ENCODE results near the gene DNER. TPM values are rescaled to one million over a fixed set of nuclear protein-coding genes. Genes with fewer than 3 reads are reported as not detected.

Gene DNER
- total and polyA plus RNA-seq, 2 of the 4 experiments (the other 2 are of a cell fraction), result under 0.01 to 0.14 TPM

DNA sequence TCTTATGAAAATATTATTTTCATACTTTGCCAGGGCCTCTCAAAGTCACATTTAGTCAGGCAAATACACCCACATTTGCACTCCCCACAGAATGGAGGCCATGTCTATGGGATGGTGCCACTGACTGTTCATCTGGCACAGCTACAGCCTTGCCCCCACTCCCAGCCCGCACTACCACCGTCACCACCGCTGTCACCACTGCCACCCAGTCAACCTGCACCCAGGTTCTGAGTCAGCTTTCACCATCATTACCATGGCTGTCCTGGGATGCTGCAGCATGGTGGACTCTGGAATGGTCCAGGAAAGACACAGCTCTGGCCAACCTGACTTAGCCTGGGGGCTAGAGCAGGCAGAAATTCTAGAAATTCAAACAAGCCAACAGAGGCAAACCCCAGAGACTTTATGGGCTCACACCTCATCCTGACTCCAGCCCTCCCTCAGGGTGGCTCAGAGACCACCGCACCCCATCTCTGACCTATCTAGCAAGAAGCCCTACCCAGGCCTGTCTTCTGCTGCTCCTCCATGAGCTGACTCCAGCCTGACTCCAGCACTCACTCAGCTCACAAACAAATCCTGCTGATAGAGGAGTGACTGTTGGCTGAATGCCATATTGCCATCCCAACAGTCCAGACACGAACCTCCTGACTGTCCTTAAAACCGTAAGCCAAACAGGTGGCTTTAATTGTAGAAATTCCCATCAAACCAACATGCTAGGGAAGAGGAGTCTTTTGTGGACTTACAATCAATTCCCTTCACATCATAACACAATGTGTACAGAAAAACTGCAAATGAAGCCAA lies 28.0 kb downstream of the DNER start:
- no peak overlapping the region for H2AK9ac ChIP-seq (replicated peaks; ENCODE audit: low read depth, low read length, poor library complexity)
- no peak overlapping the region for H2BK15ac ChIP-seq (ENCODE audit: low read depth, low read length)
- H3K9me1 ChIP-seq (ENCODE audit: insufficient read depth, low read length), result no peaks in the 10 kb centered on the region
- no peak overlapping the region for H3K14ac ChIP-seq (replicated peaks; ENCODE audit: low read depth, low read length)
- no peak overlapping the region for H2AFZ ChIP-seq (replicated peaks; ENCODE audit: low read length, poor library complexity)
- H3K4me3 ChIP-seq (ENCODE audit: insufficient read depth, low read depth, low read length), result no peak overlapping the region
- H3K4ac ChIP-seq (ENCODE audit: low read depth, low read length), result no peak overlapping the region
- TF ChIP-seq MXI1 (IDR thresholded peaks at IDR 0.05; ENCODE audit: borderline replicate concordance, low read depth, low read length) (no peak), RCOR1 (IDR thresholded peaks at IDR 0.05; ENCODE audit: insufficient replicate concordance, low read length) (no peak), BHLHE40 (IDR thresholded peaks at IDR 0.05; ENCODE audit: low read depth, low read length) (no peak), CEBPB (IDR thresholded peaks at IDR 0.05; ENCODE audit: low read depth, low read length) (no peak), MAZ (IDR thresholded peaks at IDR 0.05; ENCODE audit: borderline replicate concordance, low read depth, low read length) (no peak), SMC3 (IDR thresholded peaks at IDR 0.05; ENCODE audit: low read depth, low read length) (no peak)
- TF ChIP-seq, protein P1, sequence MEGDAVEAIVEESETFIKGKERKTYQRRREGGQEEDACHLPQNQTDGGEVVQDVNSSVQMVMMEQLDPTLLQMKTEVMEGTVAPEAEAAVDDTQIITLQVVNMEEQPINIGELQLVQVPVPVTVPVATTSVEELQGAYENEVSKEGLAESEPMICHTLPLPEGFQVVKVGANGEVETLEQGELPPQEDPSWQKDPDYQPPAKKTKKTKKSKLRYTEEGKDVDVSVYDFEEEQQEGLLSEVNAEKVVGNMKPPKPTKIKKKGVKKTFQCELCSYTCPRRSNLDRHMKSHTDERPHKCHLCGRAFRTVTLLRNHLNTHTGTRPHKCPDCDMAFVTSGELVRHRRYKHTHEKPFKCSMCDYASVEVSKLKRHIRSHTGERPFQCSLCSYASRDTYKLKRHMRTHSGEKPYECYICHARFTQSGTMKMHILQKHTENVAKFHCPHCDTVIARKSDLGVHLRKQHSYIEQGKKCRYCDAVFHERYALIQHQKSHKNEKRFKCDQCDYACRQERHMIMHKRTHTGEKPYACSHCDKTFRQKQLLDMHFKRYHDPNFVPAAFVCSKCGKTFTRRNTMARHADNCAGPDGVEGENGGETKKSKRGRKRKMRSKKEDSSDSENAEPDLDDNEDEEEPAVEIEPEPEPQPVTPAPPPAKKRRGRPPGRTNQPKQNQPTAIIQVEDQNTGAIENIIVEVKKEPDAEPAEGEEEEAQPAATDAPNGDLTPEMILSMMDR (conservative IDR thresholded peaks at IDR 0.05; ENCODE audit: low read depth, low read length), result no peak
- intact Hi-C loops (cut with micrococcal nuclease), result no loop called here
- H4K20me1 ChIP-seq (ENCODE audit: insufficient read depth, low read length), result no peaks in the 10 kb centered on the region
- ATAC-seq (ENCODE audit: low read depth), result no peak
- no peak overlapping the region for H2BK5ac ChIP-seq (ENCODE audit: low read depth, low read length, poor library complexity, severe bottlenecking)
- in situ Hi-C loops (cut with MboI; ENCODE audit: low sequenced_read_pairs), result no loop called here
- H4K8ac ChIP-seq (ENCODE audit: low read depth in 2 of 2, low read length in 2 of 2), result no peak overlapping the region
- dilution Hi-C loops (cut with HindIII; ENCODE audit: low sequenced_read_pairs, unreplicated experiment), result no loop called here
- DNase-seq, result no peak
- no peak overlapping the region for H3K18ac ChIP-seq (ENCODE audit: low read depth, low read length)
- no peak overlapping the region for H3K4me2 ChIP-seq (ENCODE audit: low read depth, low read length)
- H3K27me3 ChIP-seq (ENCODE audit: control insufficient read depth, insufficient read depth, low read length), result no peaks in the 10 kb centered on the region
- no peaks in the 10 kb centered on the region for H3K4me1 ChIP-seq (ENCODE audit: control insufficient read depth, insufficient read depth, low read length)
- H3K9ac ChIP-seq (ENCODE audit: low read depth, low read length), result no peak overlapping the region
- no peak overlapping the region for H2BK120ac ChIP-seq (ENCODE audit: low read depth, low read length)
- H2AK5ac ChIP-seq (ENCODE audit: low read depth, low read length), result no peak overlapping the region
- H4K5ac ChIP-seq (ENCODE audit: low read depth, low read length), result no peak overlapping the region
- H3K56ac ChIP-seq (ENCODE audit: extremely low read depth, insufficient read depth, low read length), result no peak overlapping the region
- H4K91ac ChIP-seq (ENCODE audit: insufficient read depth, low read depth, low read length), result no peak overlapping the region
- H3K23ac ChIP-seq (ENCODE audit: low read depth, low read length), result no peak overlapping the region
- WGBS, 2 experiments (ENCODE audit: extremely low coverage in 2 of 2, insufficient read length in 1 of 2), result no CpG with 5 or more reads among the region's 6 CpGs
- H3K27ac ChIP-seq (ENCODE audit: insufficient read depth, low read length), result no peak overlapping the region
- no peaks in the 10 kb centered on the region for H3K9me3 ChIP-seq (ENCODE audit: control insufficient read depth, insufficient read depth, low read length)
- no TSS peak for BruUV-seq (replicated peaks)
- H3K36me3 ChIP-seq (ENCODE audit: control insufficient read depth, insufficient read depth, low read length), result no peaks in the 10 kb centered on the region
- ChIA-PET CTCF (no interaction called here), POLR2A (ENCODE audit: unreplicated experiment) (interaction anchor here (0.7 kb wide), 1 partner anchor 89 kb away, joined by 5 read pairs; no protein-coding TSS in a partner anchor)
- no peak overlapping the region for H2BK20ac ChIP-seq (ENCODE audit: low read depth, low read length)
- no peaks in the 10 kb centered on the region for H3K79me1 ChIP-seq (ENCODE audit: low read depth in 1 of 2, low read length in 2 of 2)

Measured in IMR-90 (cell line).